GM21515 (cell line): ENCODE data around the gene C20orf96.

Experiments
- ATAC-seq: cut with Tn5 transposase; IDR thresholded peaks from one replicate; pipeline ENCODE4 v1.9.1; 2021; ENCODE audit not compliant: unreplicated experiment

The C20orf96 gene

GRCh38 chr20:312067-312466 lies 21.5 kb upstream of the C20orf96 start:
- no peak for ATAC-seq

- ATAC-seq: no peak
These were observed 21.1 kb upstream of the C20orf96 start for GRCh38 chr20:311609-312008.

- ATAC-seq: no peak
These were observed 20.1 kb upstream of the C20orf96 start for GRCh38 chr20:310645-311044.

- ATAC-seq: peak; percentile 98
These were observed 19.5 kb upstream of the C20orf96 start for GRCh38 chr20:309841-310644.

- ATAC-seq: no peak
These were observed 18.8 kb upstream of the C20orf96 start for GRCh38 chr20:309306-309840.

- ATAC-seq: no peak
These were observed 18.0 kb upstream of the C20orf96 start for GRCh38 chr20:308427-309038.

GRCh38 chr20:305745-306144 lies 15.2 kb upstream of the C20orf96 start:
- ATAC-seq: no peak

GRCh38 chr20:301886-302848 lies 11.6 kb upstream of the C20orf96 start:
- ATAC-seq: no peak

GRCh38 chr20:300345-300990 lies 9.9 kb upstream of the C20orf96 start:
- ATAC-seq: no peak

- ATAC-seq: no peak
These were observed 8.3 kb upstream of the C20orf96 start for GRCh38 chr20:298776-299391.

GRCh38 chr20:297925-298775 lies 7.6 kb upstream of the C20orf96 start:
- ATAC-seq: peak; percentile 24

- ATAC-seq: peak; percentile 67
These were observed 6.8 kb upstream of the C20orf96 start, which contains the start of gene ZCCHC3 for GRCh38 chr20:297098-297924. TSS of gene ZCCHC3 (plus strand) at chr20:297570. CDS start at chr20:297587, 17 bp downstream.

- no peak for ATAC-seq
These were observed 5.3 kb upstream of the C20orf96 start for GRCh38 chr20:295804-296203.

- no peak for ATAC-seq
These were observed 4.1 kb upstream of the C20orf96 start for GRCh38 chr20:294602-295001.

- ATAC-seq: no peak
These were observed 862 bp downstream of the C20orf96 start for GRCh38 chr20:289693-290083.

GRCh38 chr20:288956-289692 lies 1.4 kb downstream of the C20orf96 start:
- no peak for ATAC-seq

- no peak for ATAC-seq
These were observed 4.0 kb downstream of the C20orf96 start for GRCh38 chr20:286508-286907.

GRCh38 chr20:284172-284571 lies 6.4 kb downstream of the C20orf96 start:
- ATAC-seq: no peak
